ENCODE data around the gene STK32C.

GRCh38 chr10:132180736-132181135, 127.0 kb downstream of the STK32C start:
- TF ChIP-seq POLR2A (IDR thresholded peaks at IDR 0.05): no peak
- TF ChIP-seq, protein P1, sequence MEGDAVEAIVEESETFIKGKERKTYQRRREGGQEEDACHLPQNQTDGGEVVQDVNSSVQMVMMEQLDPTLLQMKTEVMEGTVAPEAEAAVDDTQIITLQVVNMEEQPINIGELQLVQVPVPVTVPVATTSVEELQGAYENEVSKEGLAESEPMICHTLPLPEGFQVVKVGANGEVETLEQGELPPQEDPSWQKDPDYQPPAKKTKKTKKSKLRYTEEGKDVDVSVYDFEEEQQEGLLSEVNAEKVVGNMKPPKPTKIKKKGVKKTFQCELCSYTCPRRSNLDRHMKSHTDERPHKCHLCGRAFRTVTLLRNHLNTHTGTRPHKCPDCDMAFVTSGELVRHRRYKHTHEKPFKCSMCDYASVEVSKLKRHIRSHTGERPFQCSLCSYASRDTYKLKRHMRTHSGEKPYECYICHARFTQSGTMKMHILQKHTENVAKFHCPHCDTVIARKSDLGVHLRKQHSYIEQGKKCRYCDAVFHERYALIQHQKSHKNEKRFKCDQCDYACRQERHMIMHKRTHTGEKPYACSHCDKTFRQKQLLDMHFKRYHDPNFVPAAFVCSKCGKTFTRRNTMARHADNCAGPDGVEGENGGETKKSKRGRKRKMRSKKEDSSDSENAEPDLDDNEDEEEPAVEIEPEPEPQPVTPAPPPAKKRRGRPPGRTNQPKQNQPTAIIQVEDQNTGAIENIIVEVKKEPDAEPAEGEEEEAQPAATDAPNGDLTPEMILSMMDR (IDR thresholded peaks at IDR 0.05): no peak
- no peak for TF ChIP-seq POLR2AphosphoS5 (IDR thresholded peaks at IDR 0.05)

Data from upper lobe of left lung (tissue), 4 donors.